Myocyte (in vitro differentiated cells): Measurements from ENCODE around the gene RMRP. TPM values are rescaled to one million over a fixed set of nuclear protein-coding genes. Genes with fewer than 3 reads are reported as not detected.
A peak's percentile ranks its signal among the peaks of the same experiment; 100 is the strongest.

Source experiments
- DNase-seq: peaks from one replicate; pipeline ENCODE4 v3.0.0-alpha.2; 2012; ENCODE audit warnings: low read depth
- total RNA-seq: library from RNA; depleted of rRNA; stranded (reverse); fragments of >200 nt; gene quantifications from 2 replicates; pipeline ENCODE4 v1.2.3, GENCODE V29; 2014

RMRP gene
- total RNA-seq, 1 donor from 2014 or later, result 3,603 TPM

GRCh38 chr9:35687306-35687705 lies 29.5 kb upstream of the RMRP start:
- DNase-seq, result peak; percentile 36

DNA sequence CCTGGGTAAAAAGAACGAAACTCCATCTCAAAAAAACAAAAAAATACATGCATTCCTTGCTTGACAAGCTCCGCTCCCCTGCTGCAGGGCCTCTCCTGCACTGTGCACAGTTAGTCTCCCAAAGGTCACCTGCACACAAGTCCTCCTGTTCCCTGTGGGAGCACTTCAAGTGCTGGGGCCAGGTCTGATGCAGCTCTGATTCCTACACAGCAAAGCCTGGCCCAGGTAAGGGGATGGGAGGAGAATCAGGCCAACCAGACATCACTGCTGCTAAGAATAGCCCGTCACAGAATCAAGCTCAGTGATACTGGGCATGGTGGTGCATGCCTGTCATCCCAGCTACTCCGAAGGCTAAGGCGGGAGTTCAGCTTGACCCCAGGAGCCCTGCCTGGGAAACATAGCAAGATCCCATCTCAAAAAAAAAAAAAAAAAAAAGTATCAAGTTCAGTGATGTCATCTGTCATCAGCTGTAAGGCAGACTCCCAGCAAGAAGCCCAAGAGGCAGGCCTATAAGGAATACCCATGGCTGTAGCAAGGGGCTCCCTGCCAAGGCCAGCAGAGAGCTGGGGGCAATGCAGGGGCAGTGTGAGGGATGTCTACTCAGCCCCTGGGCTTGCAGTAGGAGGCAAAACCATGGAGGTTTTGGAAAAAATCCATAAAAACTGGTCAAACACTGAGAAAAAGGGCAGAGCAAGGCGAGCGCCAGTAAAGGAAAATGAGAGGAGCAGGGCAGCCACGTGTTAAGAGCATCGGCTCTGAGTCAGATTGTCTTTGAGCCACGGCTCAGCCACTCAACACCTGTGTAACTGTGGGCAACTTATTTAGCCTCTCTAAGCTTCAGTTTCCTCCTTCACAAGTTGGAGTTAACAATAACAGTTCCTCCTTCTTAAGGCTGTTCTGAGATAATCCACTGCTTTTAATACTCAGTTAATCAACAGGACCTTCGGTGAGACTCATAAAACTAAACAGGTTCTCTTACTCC lies 28.7 kb upstream of the RMRP start:
- peak; percentile 64 for DNase-seq

- no peak for DNase-seq
Measured at GRCh38 chr9:35685506-35685905, 27.7 kb upstream of the RMRP start.

DNA sequence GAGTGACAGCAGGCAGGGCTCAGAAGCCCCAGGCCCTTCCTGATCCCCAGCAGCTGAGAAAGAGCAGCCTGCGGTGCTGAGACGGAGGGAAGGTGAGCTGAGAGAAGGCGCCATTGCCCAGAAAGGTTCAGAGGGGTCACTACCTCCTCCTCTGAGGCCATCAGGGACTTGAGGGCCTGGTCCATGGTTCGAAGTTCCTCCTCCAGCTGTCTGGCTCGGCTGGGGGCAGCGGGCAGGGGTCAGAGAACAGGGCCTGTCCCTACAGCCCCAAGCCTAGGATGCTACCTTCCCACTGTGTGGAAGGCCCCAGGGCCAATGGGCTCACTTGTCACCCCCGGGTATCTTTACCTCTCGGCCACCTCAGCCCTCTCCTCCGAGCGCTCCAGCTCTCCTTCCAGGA lies 27.1 kb upstream of the RMRP start:
- DNase-seq, result no peak

GRCh38 chr9:35683323-35683722 lies 25.5 kb upstream of the RMRP start:
- DNase-seq, result no peak

- peak; percentile 43 for DNase-seq
Measured at GRCh38 chr9:35682520-35683315, 24.9 kb upstream of the RMRP start.

DNA sequence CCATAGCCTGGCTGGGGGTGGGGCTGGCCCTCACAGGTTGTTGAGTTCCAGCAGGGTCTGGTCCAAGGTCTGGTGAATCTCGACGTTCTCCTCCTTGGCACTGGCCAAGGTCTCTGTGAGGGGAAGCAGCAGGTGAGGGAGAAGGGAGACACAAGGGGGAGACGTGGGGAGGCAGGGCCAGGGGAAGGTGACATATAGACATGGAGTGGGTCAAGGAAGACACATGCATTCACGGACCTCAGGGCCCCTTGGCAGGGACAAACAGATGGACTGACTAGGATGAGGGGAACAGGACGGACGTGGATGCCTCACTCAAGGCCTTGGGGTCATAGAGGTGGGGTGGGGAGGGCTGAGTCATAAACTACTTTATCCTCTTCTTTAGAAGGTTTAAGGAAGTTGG lies 24.2 kb upstream of the RMRP start:
- peak; percentile 75 for DNase-seq

- DNase-seq, result peak; percentile 76
Measured at GRCh38 chr9:35681341-35682002, 23.7 kb upstream of the RMRP start.

DNA sequence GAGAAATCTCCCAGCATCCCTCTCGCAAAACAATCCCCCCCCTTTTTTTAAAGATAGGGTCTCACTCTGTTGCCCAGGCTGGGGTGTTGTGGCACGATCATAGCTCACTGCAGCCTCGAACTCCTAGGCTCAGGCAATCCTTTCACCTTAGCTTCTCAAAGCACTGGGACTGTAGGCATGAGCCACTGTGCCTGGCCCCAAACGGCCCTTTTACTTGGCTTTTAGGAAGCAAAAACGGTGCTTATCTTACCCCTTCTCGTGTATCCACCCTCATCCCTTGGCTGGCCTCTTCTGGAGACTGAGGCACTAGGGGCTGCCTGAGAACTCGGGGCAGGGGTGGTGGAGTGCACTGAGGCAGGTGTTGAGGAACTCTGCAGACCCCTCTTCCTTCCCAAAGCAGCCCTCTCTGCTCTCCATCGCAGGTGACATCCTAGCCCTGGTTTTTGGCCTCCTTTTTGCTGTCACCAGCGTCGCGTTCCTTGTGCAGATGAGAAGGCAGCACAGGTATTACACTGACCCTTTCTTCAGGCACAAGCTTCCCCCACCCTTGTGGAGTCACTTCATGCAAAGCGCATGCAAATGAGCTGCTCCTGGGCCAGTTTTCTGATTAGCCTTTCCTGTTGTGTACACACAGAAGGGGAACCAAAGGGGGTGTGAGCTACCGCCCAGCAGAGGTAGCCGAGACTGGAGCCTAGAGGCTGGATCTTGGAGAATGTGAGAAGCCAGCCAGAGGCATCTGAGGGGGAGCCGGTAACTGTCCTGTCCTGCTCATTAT lies 22.7 kb upstream of the RMRP start:
- DNase-seq, result peak; percentile 76

GRCh38 chr9:35679766-35680330 lies 22.0 kb upstream of the RMRP start:
- no peak for DNase-seq

DNA sequence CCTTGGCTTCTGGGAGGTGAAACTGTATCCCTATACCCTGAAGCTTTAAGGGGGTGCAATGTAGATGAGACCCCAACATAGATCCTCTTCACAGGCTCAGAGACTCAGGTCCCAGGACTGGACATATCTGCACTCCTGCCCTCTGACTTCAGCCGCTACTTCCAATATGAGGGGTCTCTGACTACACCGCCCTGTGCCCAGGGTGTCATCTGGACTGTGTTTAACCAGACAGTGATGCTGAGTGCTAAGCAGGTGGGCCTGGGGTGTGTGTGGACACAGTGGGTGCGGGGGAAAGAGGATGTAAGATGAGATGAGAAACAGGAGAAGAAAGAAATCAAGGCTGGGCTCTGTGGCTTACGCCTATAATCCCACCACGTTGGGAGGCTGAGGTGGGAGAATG lies 21.3 kb upstream of the RMRP start:
- no peak for DNase-seq

GRCh38 chr9:35675732-35676392 lies 18.0 kb upstream of the RMRP start:
- DNase-seq, result no peak

- no peak for DNase-seq
Measured at GRCh38 chr9:35675204-35675603, 17.4 kb upstream of the RMRP start.

- no peak for DNase-seq
Measured at GRCh38 chr9:35674025-35674361, 16.2 kb upstream of the RMRP start.

DNA sequence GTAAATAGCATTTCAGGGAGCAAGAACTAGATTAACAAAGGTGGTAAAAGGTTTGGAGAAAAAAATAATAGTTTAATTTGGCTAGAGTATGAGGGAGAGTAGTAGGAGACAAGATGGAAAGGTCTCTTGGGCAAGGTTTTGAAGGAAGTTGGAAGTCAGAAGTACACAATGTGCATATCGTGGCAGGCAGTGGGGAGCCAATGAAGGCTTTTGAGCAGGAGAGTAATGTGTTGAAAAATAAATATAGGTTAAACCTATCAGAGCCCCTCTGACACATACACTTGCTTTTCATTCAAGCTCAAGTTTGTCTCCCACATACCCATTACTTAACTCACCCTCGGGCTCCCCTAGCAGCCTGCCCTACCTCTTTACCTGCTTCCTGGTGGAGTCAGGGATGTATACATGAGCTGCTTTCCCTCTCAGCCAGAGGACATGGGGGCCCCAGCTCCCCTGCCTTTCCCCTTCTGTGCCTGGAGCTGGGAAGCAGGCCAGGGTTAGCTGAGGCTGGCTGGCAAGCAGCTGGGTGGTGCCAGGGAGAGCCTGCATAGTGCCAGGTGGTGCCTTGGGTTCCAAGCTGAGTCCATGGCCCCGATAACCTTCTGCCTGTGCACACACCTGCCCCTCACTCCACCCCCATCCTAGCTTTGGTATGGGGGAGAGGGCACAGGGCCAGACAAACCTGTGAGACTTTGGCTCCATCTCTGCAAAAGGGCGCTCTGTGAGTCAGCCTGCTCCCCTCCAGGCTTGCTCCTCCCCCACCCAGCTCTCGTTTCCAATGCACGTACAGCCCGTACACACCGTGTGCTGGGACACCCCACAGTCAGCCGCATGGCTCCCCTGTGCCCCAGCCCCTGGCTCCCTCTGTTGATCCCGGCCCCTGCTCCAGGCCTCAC lies 15.6 kb upstream of the RMRP start, which contains the start of gene CA9:
TSS of gene CA9 (plus strand) at position 797 of the 893 bp plus-strand sequence. CDS start at position 829, 32 bp downstream.
- peak; percentile 48 for DNase-seq

DNA sequence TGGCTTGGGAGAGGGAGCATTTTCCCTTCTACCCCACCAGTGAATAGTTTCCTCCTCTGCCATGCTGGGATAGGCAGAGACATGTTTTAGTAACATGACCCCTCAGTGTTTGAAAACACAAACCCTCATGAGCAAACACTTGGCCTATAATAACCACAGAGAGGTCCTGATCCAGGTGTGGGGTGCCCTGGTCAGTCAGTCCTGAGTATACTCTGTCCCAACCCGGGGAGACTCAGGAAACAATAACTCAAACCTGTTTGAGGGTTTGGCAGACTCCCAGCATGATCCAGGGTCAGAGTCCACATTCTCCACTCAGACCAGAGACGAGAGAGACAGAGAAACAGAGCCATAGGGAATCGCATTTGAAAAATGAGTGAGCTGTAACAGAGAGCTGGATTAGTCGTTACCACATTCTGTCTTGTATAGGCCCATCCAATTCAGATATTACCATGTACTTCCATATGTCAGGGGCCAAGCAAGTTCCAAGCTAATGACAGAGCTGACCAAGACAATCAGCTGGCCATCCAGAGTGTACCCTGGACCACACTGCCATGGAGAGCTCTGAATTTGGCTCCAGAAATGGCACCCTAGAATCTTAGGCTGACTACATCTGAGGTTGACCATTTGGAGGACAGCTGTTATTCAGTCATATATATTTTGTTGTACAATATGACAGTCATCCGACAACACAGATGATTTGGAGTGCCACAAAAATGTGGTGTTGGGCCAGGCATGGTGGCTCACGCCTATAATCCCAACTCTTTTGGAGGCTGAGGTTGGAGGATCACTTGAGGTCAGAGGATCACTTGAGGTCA lies 11.7 kb upstream of the RMRP start:
- peak; percentile 92 for DNase-seq

GRCh38 chr9:35667939-35668338 lies 10.1 kb upstream of the RMRP start:
- no peak for DNase-seq

GRCh38 chr9:35666549-35666948 lies 8.7 kb upstream of the RMRP start:
- no peak for DNase-seq
